Measurements from ENCODE around the gene TSC22D3.

The TSC22D3 gene

DNA sequence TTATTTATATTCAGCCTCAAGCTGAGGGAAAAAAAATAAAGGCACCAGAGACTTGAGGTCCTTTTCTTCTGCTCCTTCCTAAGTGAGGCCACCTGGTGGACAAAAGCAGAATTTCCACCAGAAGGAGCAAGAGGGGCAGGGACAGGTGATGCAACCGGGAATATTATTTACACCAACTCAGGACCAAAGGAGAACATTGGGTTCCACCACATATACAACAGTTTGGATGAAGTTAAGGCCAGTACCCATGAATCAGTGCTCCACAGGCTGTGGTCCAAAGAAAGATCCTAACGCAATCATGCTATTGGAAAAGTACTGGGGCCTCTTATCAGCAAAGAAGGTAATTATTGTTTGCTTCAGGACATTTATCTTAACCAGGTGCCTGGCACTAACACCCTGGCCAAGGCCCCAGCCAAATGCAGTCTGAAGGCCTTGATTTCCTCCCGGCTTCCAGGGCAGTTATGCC, 57.4 kb downstream of the TSC22D3 start:
- no peak for TF ChIP-seq SIN3A (IDR thresholded peaks at IDR 0.05; ENCODE audit: borderline replicate concordance, insufficient read depth, low read length)
- no peak for TF ChIP-seq TAF1 (IDR thresholded peaks at IDR 0.05; ENCODE audit: borderline replicate concordance, insufficient read depth, low read length)
- TF ChIP-seq, protein P1, sequence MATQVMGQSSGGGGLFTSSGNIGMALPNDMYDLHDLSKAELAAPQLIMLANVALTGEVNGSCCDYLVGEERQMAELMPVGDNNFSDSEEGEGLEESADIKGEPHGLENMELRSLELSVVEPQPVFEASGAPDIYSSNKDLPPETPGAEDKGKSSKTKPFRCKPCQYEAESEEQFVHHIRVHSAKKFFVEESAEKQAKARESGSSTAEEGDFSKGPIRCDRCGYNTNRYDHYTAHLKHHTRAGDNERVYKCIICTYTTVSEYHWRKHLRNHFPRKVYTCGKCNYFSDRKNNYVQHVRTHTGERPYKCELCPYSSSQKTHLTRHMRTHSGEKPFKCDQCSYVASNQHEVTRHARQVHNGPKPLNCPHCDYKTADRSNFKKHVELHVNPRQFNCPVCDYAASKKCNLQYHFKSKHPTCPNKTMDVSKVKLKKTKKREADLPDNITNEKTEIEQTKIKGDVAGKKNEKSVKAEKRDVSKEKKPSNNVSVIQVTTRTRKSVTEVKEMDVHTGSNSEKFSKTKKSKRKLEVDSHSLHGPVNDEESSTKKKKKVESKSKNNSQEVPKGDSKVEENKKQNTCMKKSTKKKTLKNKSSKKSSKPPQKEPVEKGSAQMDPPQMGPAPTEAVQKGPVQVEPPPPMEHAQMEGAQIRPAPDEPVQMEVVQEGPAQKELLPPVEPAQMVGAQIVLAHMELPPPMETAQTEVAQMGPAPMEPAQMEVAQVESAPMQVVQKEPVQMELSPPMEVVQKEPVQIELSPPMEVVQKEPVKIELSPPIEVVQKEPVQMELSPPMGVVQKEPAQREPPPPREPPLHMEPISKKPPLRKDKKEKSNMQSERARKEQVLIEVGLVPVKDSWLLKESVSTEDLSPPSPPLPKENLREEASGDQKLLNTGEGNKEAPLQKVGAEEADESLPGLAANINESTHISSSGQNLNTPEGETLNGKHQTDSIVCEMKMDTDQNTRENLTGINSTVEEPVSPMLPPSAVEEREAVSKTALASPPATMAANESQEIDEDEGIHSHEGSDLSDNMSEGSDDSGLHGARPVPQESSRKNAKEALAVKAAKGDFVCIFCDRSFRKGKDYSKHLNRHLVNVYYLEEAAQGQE (IDR thresholded peaks at IDR 0.05; ENCODE audit: insufficient read depth in 1 of 2, low read depth in 2 of 2, low read length in 2 of 2) = no peak
- TF ChIP-seq FOXP2 (optimal IDR thresholded peaks at IDR 0.05; ENCODE audit: borderline replicate concordance, extremely low read depth, extremely low read length, insufficient read depth) = no peak
- no peak for TF ChIP-seq POLR2AphosphoS5 (IDR thresholded peaks at IDR 0.05; ENCODE audit: low read depth, low read length)

DNA sequence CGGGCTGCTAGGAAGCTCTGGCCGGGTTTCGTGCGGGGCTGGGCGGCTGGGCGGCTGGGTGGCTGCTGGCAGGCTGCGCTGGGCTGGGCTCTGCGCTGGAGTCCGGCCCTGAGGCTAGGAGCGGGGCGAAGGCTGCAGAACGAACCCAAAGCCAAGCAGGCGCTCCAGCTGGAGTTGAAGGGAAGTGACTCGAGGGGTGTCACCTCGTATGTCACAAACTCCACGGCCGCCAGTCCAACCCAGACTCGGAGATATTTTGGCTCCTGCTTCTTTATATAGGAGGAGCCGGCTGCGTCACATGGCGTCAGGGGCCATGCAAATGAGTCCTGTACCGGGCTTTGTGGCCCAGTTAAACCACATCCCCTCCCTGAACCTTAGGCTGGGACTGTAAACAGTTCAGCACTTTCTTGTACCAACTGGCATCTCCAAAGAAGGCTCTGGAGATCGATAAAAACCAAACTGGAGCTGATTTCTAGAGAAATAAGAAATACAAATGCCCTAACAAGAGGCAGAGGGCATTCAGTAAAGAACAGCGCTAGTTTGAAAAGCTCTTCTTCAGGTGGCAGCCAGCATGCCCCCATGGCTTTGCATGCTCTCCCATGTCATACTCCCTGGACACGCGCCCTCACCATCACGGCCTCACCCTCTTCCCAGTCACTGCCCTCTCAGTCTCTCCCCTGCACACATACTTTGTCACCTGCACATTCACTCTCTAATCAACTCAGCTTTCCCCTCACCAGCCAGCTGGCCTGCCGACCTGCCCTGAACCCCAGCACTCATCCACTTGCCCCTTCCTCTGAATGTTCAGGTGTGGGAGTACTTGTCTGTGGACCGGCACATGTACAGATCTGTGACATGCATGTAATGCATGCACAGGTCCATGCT, 58.5 kb downstream of the TSC22D3 start:
- TF ChIP-seq POLR2AphosphoS5 (IDR thresholded peaks at IDR 0.05; ENCODE audit: low read depth, low read length) (no peak), SIN3A (IDR thresholded peaks at IDR 0.05; ENCODE audit: borderline replicate concordance, insufficient read depth, low read length) (no peak), TAF1 (IDR thresholded peaks at IDR 0.05; ENCODE audit: borderline replicate concordance, insufficient read depth, low read length) (no peak), FOXP2 (optimal IDR thresholded peaks at IDR 0.05; ENCODE audit: borderline replicate concordance, extremely low read depth, extremely low read length, insufficient read depth) (no peak)
- TF ChIP-seq, protein P1 (IDR thresholded peaks at IDR 0.05; ENCODE audit: insufficient read depth in 1 of 2, low read depth in 2 of 2, low read length in 2 of 2) = no peak

DNA sequence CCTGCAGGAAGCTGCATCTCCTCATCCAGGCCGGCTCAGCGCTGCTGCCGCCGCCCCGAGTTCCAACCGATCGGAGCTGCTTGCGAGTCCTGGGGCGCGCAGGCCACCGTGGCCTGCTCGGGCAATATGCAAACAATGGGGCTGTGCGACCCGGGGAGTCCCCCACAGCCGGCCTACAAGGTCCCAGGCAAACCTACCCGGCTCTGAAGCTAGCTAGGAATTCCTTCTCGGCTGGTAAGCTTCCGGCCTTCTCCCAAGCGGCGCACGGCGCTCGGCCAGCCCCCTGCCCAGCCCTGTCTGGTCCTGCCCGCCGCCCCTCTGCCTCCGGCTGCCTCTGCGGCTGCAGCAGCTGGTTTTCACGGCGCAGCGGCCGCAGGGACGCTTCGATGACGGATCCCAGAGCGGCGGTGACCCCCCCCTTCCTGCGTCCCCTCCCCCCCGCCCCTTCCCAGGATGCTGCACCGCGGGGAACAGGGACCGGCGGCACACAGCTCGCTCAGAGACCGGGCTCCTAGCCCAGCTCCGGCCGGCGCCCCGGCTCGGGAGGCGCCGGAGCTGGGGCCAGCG, 59.4 kb downstream of the TSC22D3 start:
- TF ChIP-seq SIN3A (IDR thresholded peaks at IDR 0.05; ENCODE audit: borderline replicate concordance, insufficient read depth, low read length) = no peak
- TF ChIP-seq, protein P1 (IDR thresholded peaks at IDR 0.05; ENCODE audit: insufficient read depth in 1 of 2, low read depth in 2 of 2, low read length in 2 of 2) = no peak
- no peak for TF ChIP-seq TAF1 (IDR thresholded peaks at IDR 0.05; ENCODE audit: borderline replicate concordance, insufficient read depth, low read length)
- TF ChIP-seq POLR2AphosphoS5 (IDR thresholded peaks at IDR 0.05; ENCODE audit: low read depth, low read length) = no peak
- TF ChIP-seq FOXP2 (optimal IDR thresholded peaks at IDR 0.05; ENCODE audit: borderline replicate concordance, extremely low read depth, extremely low read length, insufficient read depth) = no peak

DNA sequence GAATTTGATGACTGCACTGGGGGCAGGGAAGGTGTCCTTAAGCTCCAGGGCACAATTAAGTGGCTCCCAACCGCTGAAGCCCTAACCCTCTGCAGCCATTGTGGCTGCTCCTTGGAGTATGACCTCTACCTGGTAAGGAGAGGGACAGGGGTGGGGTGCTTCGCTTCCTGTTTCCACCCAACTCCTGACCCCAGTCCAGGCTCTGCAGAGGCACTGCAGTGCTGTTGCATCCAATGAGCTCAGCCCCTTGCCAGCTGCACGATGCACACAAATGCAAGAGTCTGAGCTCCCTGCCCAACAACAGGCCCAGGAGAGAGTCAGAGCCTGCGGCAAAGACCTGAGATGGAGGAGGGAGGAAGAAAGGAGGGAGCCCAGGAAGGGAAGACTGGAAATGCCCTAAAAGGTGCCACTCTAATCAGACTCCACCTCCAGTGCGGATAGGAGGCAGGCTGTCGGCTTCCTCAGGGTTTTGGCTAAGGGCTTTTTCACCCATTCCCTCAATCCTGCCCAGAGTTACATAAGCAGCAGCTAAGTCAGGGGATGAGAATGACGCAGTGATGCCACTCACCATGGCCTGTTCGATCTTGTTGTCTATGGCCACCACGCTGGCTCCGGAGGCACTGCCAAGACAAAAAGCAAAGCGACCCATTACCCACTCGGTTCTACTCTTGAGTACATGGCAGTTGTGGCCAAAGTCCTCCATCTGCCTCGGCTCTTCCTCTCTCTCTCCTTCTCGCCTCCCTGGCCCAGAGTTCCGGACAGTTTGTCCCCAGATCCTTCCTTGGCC, 60.1 kb downstream of the TSC22D3 start:
- TF ChIP-seq SIN3A (IDR thresholded peaks at IDR 0.05; ENCODE audit: borderline replicate concordance, insufficient read depth, low read length) (no peak), TAF1 (IDR thresholded peaks at IDR 0.05; ENCODE audit: borderline replicate concordance, insufficient read depth, low read length) (no peak), POLR2AphosphoS5 (IDR thresholded peaks at IDR 0.05; ENCODE audit: low read depth, low read length) (no peak), FOXP2 (optimal IDR thresholded peaks at IDR 0.05; ENCODE audit: borderline replicate concordance, extremely low read depth, extremely low read length, insufficient read depth) (no peak)
- TF ChIP-seq, protein P1 (IDR thresholded peaks at IDR 0.05; ENCODE audit: insufficient read depth in 1 of 2, low read depth in 2 of 2, low read length in 2 of 2) = no peak

All from PFSK-1 (cell line).